PFSK-1 (cell line): Measurements from ENCODE around the gene USHBP1.
A peak's percentile ranks its signal among the peaks of the same experiment; 100 is the strongest.

ENCODE experiments used
- FOXP2 ChIP-seq: optimal IDR thresholded peaks from 2 replicates; pipeline ENCODE3; 2011; ENCODE audit warnings: borderline replicate concordance, control low read depth, inconsistent platforms; ENCODE audit not compliant: insufficient read depth; ENCODE audit errors: extremely low read length, extremely low read depth
- POLR2AphosphoS5 ChIP-seq: IDR thresholded peaks from 2 replicates; pipeline ENCODE4 v1.6.1; 2012; ENCODE audit warnings: low read depth, mild to moderate bottlenecking, control low read depth, low read length, moderate library complexity
- REST ChIP-seq, 2 experiments: IDR thresholded peaks; 2 replicates each; pipeline versions ENCODE4 v1.6.1 to v1.8.0; 2011 to 2012; ENCODE audit warnings: low read depth in 2 of 2, low read length in 2 of 2, control low read depth in 1 of 2, inconsistent platforms in 1 of 2, mild to moderate bottlenecking in 1 of 2, moderate library complexity in 1 of 2; ENCODE audit not compliant: insufficient read depth in 1 of 2
- SIN3A ChIP-seq: IDR thresholded peaks from 2 replicates; pipeline ENCODE4 v1.6.1; 2012; ENCODE audit warnings: mild to moderate bottlenecking, low read length, moderate library complexity, borderline replicate concordance; ENCODE audit not compliant: insufficient read depth
- TAF1 ChIP-seq: IDR thresholded peaks from 2 replicates; pipeline ENCODE4 v1.6.1; 2012; ENCODE audit warnings: low read length, control low read depth, borderline replicate concordance; ENCODE audit not compliant: insufficient read depth

Gene USHBP1

GRCh38 chr19:17235971-17236777 lies 28.4 kb downstream of the USHBP1 start:
- TF ChIP-seq POLR2AphosphoS5, result peak; percentile 77; the same call in 1 of the 2 replicates
- TF ChIP-seq TAF1, result peak; percentile 50; the same call in 1 of the 2 replicates
- no peak for TF ChIP-seq SIN3A
- TF ChIP-seq FOXP2, result peak; percentile 6

- TF ChIP-seq SIN3A (no peak), REST (IDR thresholded peaks at IDR 0.05; ENCODE audit: insufficient read depth in 1 of 2, low read depth in 2 of 2, low read length in 2 of 2) (no peak), FOXP2 (no peak), POLR2AphosphoS5 (no peak), TAF1 (no peak)
Measured at GRCh38 chr19:17235300-17235970, 29.1 kb downstream of the USHBP1 start.

GRCh38 chr19:17234911-17235299 lies 29.6 kb downstream of the USHBP1 start:
- TF ChIP-seq TAF1 (0 out of 2 replicates have a peak, but pooled peaks have one; percentile 50), POLR2AphosphoS5 (peak; percentile 70; the same call in 1 of the 2 replicates), FOXP2 (no peak), SIN3A (no peak), REST (IDR thresholded peaks at IDR 0.05; ENCODE audit: insufficient read depth in 1 of 2, low read depth in 2 of 2, low read length in 2 of 2) (no peak)

GRCh38 chr19:17232258-17232657 lies 32.3 kb downstream of the USHBP1 start:
- TF ChIP-seq SIN3A, result no peak
- TF ChIP-seq POLR2AphosphoS5, result no peak
- TF ChIP-seq REST (IDR thresholded peaks at IDR 0.05; ENCODE audit: insufficient read depth in 1 of 2, low read depth in 2 of 2, low read length in 2 of 2), result no peak
- no peak for TF ChIP-seq FOXP2
- no peak for TF ChIP-seq TAF1

- no peak for TF ChIP-seq FOXP2
- TF ChIP-seq POLR2AphosphoS5, result peak; percentile 52
Measured at GRCh38 chr19:17229890-17230289, 34.7 kb downstream of the USHBP1 start.
